Trophoblast cell (in vitro differentiated cells and primary cell): ENCODE data around the gene EFNA5.

Source experiments
- DNase-seq, 2 donors: peaks; one replicate each; pipeline ENCODE4 v3.0.0-alpha.2; 2016
- H2AFZ ChIP-seq: 2 replicates; pipeline ENCODE4 v1.6.1; 2013; ENCODE audit warnings: low read length, moderate library complexity, mild to moderate bottlenecking; ENCODE audit not compliant: insufficient read depth, poor library complexity
- H2AK5ac ChIP-seq: 2 replicates; pipeline ENCODE4 v1.6.1; 2013; ENCODE audit warnings: mild to moderate bottlenecking, low read length
- H2BK120ac ChIP-seq: 2 replicates; pipeline ENCODE4 v1.6.1; 2013; ENCODE audit warnings: low read length, mild to moderate bottlenecking, moderate library complexity; ENCODE audit not compliant: insufficient read depth, poor library complexity
- H2BK12ac ChIP-seq: 2 replicates; pipeline ENCODE4 v1.6.1; 2013; ENCODE audit warnings: mild to moderate bottlenecking, low read length, moderate library complexity
- H2BK5ac ChIP-seq: 2 replicates; pipeline ENCODE4 v1.6.1; 2013; ENCODE audit warnings: low read length, low read depth, moderate library complexity, mild to moderate bottlenecking; ENCODE audit not compliant: poor library complexity
- H3K14ac ChIP-seq: 2 replicates; pipeline ENCODE4 v1.6.1; 2013; ENCODE audit warnings: mild to moderate bottlenecking, low read length
- H3K18ac ChIP-seq: 2 replicates; pipeline ENCODE4 v1.6.1; 2013; ENCODE audit warnings: mild to moderate bottlenecking, low read length
- H3K23ac ChIP-seq: 2 replicates; pipeline ENCODE4 v1.6.1; 2013; ENCODE audit warnings: low read length
- H3K27ac ChIP-seq: 2 replicates; pipeline ENCODE4 v1.5.1; 2013; ENCODE audit warnings: low read depth, mild to moderate bottlenecking, inconsistent platforms, low read length, moderate library complexity
- H3K27me3 ChIP-seq: 2 replicates; pipeline ENCODE4 v1.6.1; 2013; ENCODE audit warnings: inconsistent platforms, mild to moderate bottlenecking, low read length, moderate library complexity; ENCODE audit not compliant: insufficient read depth
- H3K36me3 ChIP-seq, 2 experiments: 1 replicate in 1 of 2; 2 replicates in 1 of 2; pipeline ENCODE4 v1.6.1; 2013; ENCODE audit warnings: low read length in 2 of 2, mild to moderate bottlenecking in 2 of 2, moderate library complexity in 1 of 2; ENCODE audit not compliant: insufficient read depth in 2 of 2, control insufficient read depth in 1 of 2
- H3K4ac ChIP-seq: 2 replicates; pipeline ENCODE4 v1.6.1; 2013; ENCODE audit warnings: low read depth, mild to moderate bottlenecking, low read length, moderate library complexity
- H3K4me1 ChIP-seq, 2 experiments: 1 replicate in 1 of 2; 2 replicates in 1 of 2; pipeline ENCODE4 v1.6.1; 2013; ENCODE audit warnings: low read length in 2 of 2, mild to moderate bottlenecking in 2 of 2, moderate library complexity in 1 of 2; ENCODE audit not compliant: insufficient read depth in 2 of 2, control insufficient read depth in 1 of 2
- H3K4me2 ChIP-seq: 2 replicates; pipeline ENCODE4 v1.6.1; 2013; ENCODE audit warnings: inconsistent platforms, mild to moderate bottlenecking, low read length, moderate library complexity
- H3K4me3 ChIP-seq: 2 replicates; pipeline ENCODE4 v1.5.1; 2013; ENCODE audit warnings: mild to moderate bottlenecking, low read depth, low read length, inconsistent platforms
- H3K79me1 ChIP-seq: one replicate; pipeline ENCODE4 v1.6.1; 2013; ENCODE audit warnings: low read length
- H3K79me2 ChIP-seq: 2 replicates; pipeline ENCODE4 v1.6.1; 2013; ENCODE audit warnings: low read length, mild to moderate bottlenecking; ENCODE audit not compliant: control insufficient read depth, insufficient read depth, poor library complexity
- H3K9ac ChIP-seq: 2 replicates; pipeline ENCODE4 v1.6.1; 2013; ENCODE audit warnings: mild to moderate bottlenecking, low read length
- H3K9me3 ChIP-seq: 2 replicates; pipeline ENCODE4 v1.6.1; 2013; ENCODE audit warnings: low read depth, mild to moderate bottlenecking, control low read depth, inconsistent platforms, low read length; ENCODE audit not compliant: insufficient read depth
- H4K12ac ChIP-seq: 2 replicates; pipeline ENCODE4 v1.6.1; 2013; ENCODE audit warnings: low read depth, mild to moderate bottlenecking, low read length, moderate library complexity
- H4K8ac ChIP-seq: 2 replicates; pipeline ENCODE4 v1.6.1; 2013; ENCODE audit warnings: low read depth, mild to moderate bottlenecking, low read length, moderate library complexity
- H4K91ac ChIP-seq: one replicate; pipeline ENCODE4 v1.6.1; 2013; ENCODE audit warnings: low read depth, mild to moderate bottlenecking, low read length, moderate library complexity
- WGBS: extraction: QIAGEN DNeasy Blood & Tissue Kit; methylation state at CpG from one replicate; pipeline ENCODE4 v1.1.7; 2013; ENCODE audit warnings: missing lambda C conversion rate; ENCODE audit not compliant: insufficient read length, insufficient coverage; ENCODE audit errors: extremely low coverage; 5-methylcytosine and 5-hydroxymethylcytosine counted together

The EFNA5 gene

GRCh38 chr5:107531308-107531707, 139.4 kb downstream of the EFNA5 start:
- no CpG with 5 or more reads among the region's 7 CpGs for WGBS
- H3K9ac ChIP-seq: no peak overlapping the region

GRCh38 chr5:107529618-107530017, 141.1 kb downstream of the EFNA5 start:
- Histone ChIP-seq H3K9me3 (no peaks in the 10 kb centered on the region), H3K27me3 (no peaks in the 10 kb centered on the region), H3K18ac (no peak overlapping the region), H3K9ac (no peak overlapping the region), H3K36me3 (no peaks in the 10 kb centered on the region), H3K79me2 (no peaks in the 10 kb centered on the region), H3K4ac (no peak overlapping the region), H2BK12ac (no peak overlapping the region), H2AK5ac (no peak overlapping the region), H4K12ac (no peak overlapping the region), H4K8ac (no peak overlapping the region), H3K4me3 (no peak overlapping the region), H2BK120ac (no peak overlapping the region), H4K91ac (no peak overlapping the region), H3K4me1 (peaks cover 0 to 10% of the 10 kb centered on the region in 2 experiments), H3K27ac (no peak overlapping the region), H3K4me2 (no peak overlapping the region), H3K23ac (peak overlapping the region; percentile 82), H2BK5ac (no peak overlapping the region), H3K79me1 (no peaks in the 10 kb centered on the region), H3K14ac (no peak overlapping the region), H2AFZ (no peak overlapping the region)
- no peak for DNase-seq

More at GRCh38 chr5:107531308-107531707, 139.4 kb downstream of the EFNA5 start:
- H2BK5ac ChIP-seq: no peak overlapping the region
- no peaks in the 10 kb centered on the region for H3K27me3 ChIP-seq
- no peak overlapping the region for H4K91ac ChIP-seq
- H3K79me2 ChIP-seq: no peaks in the 10 kb centered on the region
- no peak overlapping the region for H2BK12ac ChIP-seq
- H3K79me1 ChIP-seq: no peaks in the 10 kb centered on the region
- peaks cover 0 to 11% of the 10 kb centered on the region in 2 experiments for H3K4me1 ChIP-seq
- no peak overlapping the region for H3K4me2 ChIP-seq
- no peak overlapping the region for H3K4me3 ChIP-seq
- no peak overlapping the region for H3K27ac ChIP-seq
- no peak overlapping the region for H3K23ac ChIP-seq
- H4K8ac ChIP-seq: no peak overlapping the region
- H4K12ac ChIP-seq: no peak overlapping the region
- H3K14ac ChIP-seq: no peak overlapping the region
- no peak overlapping the region for H2AK5ac ChIP-seq
- no peak overlapping the region for H3K18ac ChIP-seq
- H3K4ac ChIP-seq: no peak overlapping the region
- no peak for DNase-seq
- no peak overlapping the region for H2AFZ ChIP-seq
- H2BK120ac ChIP-seq: no peak overlapping the region
- H3K9me3 ChIP-seq: no peaks in the 10 kb centered on the region
- no peaks in the 10 kb centered on the region for H3K36me3 ChIP-seq

GRCh38 chr5:107526270-107526937, 144.3 kb downstream of the EFNA5 start:
- H3K36me3 ChIP-seq: no peaks in the 10 kb centered on the region
- H2AFZ ChIP-seq: no peak overlapping the region
- H4K8ac ChIP-seq: no peak overlapping the region
- H3K9ac ChIP-seq: no peak overlapping the region
- H3K23ac ChIP-seq: no peak overlapping the region
- H3K4ac ChIP-seq: no peak overlapping the region
- no peak overlapping the region for H4K12ac ChIP-seq
- no peak overlapping the region for H2BK120ac ChIP-seq
- H4K91ac ChIP-seq: no peak overlapping the region
- H3K4me1 ChIP-seq: peaks cover 0 to 3% of the 10 kb centered on the region in 2 experiments
- no peaks in the 10 kb centered on the region for H3K79me2 ChIP-seq
- H3K9me3 ChIP-seq: no peaks in the 10 kb centered on the region
- no peak overlapping the region for H3K14ac ChIP-seq
- no peak overlapping the region for H2AK5ac ChIP-seq
- H3K27ac ChIP-seq: no peak overlapping the region
- no peaks in the 10 kb centered on the region for H3K27me3 ChIP-seq
- no peak overlapping the region for H3K4me3 ChIP-seq
- no peak overlapping the region for H2BK12ac ChIP-seq
- H2BK5ac ChIP-seq: no peak overlapping the region
- no peaks in the 10 kb centered on the region for H3K79me1 ChIP-seq
- no peak overlapping the region for H3K18ac ChIP-seq
- DNase-seq: no peak
- H3K4me2 ChIP-seq: no peak overlapping the region

GRCh38 chr5:107524111-107524510, 146.6 kb downstream of the EFNA5 start:
- Histone ChIP-seq H3K79me2 (no peaks in the 10 kb centered on the region), H2BK120ac (no peak overlapping the region), H3K4ac (no peak overlapping the region), H3K27ac (no peak overlapping the region), H4K12ac (no peak overlapping the region), H3K36me3 (no peaks in the 10 kb centered on the region), H3K9ac (no peak overlapping the region), H2AK5ac (no peak overlapping the region), H3K27me3 (no peaks in the 10 kb centered on the region), H3K9me3 (no peaks in the 10 kb centered on the region), H4K8ac (no peak overlapping the region), H3K14ac (no peak overlapping the region), H3K4me2 (no peak overlapping the region), H4K91ac (no peak overlapping the region), H3K4me3 (no peak overlapping the region), H2BK12ac (no peak overlapping the region), H3K23ac (no peak overlapping the region), H3K18ac (no peak overlapping the region), H3K79me1 (no peaks in the 10 kb centered on the region), H3K4me1 (no peaks in the 10 kb centered on the region), H2AFZ (no peak overlapping the region), H2BK5ac (no peak overlapping the region)
- no CpG with 5 or more reads among the region's 2 CpGs for WGBS
- DNase-seq: peak; percentile 46 to 62
